HG03558 (cell line): Measurements from ENCODE around the gene SERPINI1.
A peak's percentile ranks its signal among the peaks of the same experiment; 100 is the strongest.
"Not testable (repeated sequence)": the region's sequence is repeated elsewhere in the genome, so short reads cannot be mapped to it uniquely, and the experiment has no call there.

Experiments used
- ATAC-seq: cut with Tn5 transposase; IDR thresholded peaks from one replicate; pipeline ENCODE4 v1.9.1; 2021; ENCODE audit warnings: moderate number of reproducible peaks; ENCODE audit not compliant: unreplicated experiment; ENCODE audit errors: extremely low read depth

Gene SERPINI1

GRCh38 chr3:167780214-167780883, 44.8 kb downstream of the SERPINI1 start:
- ATAC-seq: no peak

- no peak for ATAC-seq
Measured at GRCh38 chr3:167783781-167784180, 48.3 kb downstream of the SERPINI1 start.

DNA sequence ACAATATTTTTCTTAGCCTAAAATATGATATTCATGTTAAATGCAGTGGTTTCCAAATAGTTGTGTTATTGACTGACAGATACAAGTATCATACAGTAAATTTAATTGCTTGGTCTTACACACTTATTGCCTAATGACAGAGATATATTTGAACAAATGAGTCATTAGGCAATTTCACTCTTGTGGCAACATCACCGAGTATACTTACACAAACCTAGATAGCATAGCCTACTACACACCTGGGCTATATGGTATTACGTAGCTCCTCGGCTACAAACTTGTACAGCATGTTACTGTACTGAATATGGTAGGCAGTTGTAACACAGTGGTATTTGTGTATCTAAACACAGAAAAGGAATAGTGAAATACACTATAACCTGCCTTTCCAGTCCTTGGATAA, 50.3 kb downstream of the SERPINI1 start:
- no peak for ATAC-seq

DNA sequence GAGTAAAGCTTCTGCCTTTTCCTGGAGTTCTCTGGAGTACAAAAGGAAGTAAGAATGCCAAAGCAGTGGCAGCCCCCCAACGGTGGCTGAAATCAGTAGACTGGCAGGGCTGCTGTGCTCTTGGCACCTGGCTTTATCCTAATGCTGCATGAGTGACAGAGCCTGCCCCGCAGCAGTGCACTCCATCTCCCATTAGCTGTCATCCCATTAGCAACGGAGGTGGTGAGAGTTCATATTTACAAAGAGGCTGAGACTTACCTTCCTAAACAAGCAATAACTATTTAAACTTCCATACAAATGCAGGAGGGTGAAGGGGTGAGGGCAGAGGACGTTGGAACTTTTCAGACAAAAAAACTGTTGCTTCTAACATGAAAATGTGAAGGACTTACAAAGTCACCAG, 51.9 kb downstream of the SERPINI1 start:
- ATAC-seq: no peak

DNA sequence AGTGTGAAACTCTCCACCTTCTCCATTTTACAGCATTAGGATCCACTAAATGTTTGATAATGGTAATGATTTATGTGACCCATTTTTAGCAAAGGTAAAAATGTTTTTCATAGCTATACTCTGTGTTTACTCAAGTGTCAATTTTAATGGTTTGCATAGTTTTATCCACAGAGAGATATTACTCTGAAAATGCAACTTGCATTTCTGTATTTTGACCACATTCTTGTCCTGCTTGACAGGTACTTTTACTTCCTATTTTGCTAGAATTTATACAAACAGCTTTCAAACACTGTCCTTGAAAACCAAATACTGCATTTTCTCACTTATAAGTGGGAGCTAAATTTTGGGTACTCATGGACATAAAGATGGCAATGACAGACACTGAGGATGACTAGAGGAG, 62.9 kb downstream of the SERPINI1 start:
- ATAC-seq: no peak

DNA sequence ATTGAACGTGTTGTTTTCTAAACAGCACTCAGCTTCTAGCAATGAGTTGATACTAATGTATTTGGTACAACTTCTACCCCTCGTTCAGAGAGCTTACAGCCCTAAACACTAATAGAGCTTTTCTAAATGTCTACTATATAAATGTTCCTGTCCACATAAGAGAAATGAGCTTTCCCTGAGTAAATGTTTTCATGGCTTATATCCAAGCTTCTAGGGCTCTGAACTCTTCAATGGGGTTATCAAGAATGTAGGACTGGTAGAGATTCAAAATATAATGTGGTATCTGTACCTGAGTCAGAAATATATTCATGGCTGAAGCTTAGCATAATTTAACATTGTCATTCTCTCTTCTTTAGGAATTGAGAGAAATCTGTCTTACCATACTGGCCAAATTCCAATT, 73.4 kb downstream of the SERPINI1 start:
- no peak for ATAC-seq

- no peak for ATAC-seq
Measured at GRCh38 chr3:167810236-167810635, 74.7 kb downstream of the SERPINI1 start.

- ATAC-seq: no peak
Measured at GRCh38 chr3:167811031-167811430, 75.5 kb downstream of the SERPINI1 start.

GRCh38 chr3:167813169-167814123, 77.9 kb downstream of the SERPINI1 start:
- no peak for ATAC-seq

GRCh38 chr3:167814441-167814951, 79.0 kb downstream of the SERPINI1 start:
- ATAC-seq: no peak

GRCh38 chr3:167816953-167817352, 81.4 kb downstream of the SERPINI1 start:
- ATAC-seq: no peak

DNA sequence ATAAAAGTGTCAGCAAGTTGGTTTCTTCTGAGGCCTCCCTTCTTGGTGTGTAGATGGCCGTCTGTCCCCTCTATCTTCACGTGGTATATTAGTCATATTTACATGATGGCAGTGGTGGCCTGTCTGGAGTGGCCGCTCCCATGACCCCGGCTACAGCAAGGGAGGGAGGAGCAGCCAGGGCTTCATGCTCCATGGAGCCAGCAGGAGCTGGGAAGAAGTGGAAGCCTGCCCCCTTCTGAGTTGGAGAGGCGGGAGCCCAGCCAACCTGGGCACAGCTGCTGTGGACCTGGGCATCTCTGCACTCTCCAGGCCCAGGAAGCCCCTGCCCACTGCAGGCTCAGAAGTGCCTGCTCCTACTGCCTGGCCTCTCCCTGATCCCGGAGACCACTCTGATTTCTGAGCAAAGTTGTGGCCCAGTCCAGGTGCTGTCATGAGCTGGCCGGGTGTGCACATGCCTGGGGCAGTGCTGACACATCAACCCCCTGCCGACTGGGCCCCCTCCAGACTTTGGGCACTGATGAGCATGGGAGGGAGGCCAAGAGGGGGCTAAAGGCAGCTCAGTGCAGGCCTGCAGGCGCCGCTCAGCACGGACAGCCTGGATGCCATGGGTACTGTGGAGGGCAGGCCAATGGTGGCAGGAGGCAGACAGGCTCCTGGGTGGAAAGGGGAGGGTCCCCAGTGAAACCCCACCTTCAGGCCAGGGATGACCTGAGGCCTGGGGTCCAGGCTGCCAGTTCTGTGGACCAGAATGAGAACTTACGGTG, 84.8 kb downstream of the SERPINI1 start:
- ATAC-seq: no peak

DNA sequence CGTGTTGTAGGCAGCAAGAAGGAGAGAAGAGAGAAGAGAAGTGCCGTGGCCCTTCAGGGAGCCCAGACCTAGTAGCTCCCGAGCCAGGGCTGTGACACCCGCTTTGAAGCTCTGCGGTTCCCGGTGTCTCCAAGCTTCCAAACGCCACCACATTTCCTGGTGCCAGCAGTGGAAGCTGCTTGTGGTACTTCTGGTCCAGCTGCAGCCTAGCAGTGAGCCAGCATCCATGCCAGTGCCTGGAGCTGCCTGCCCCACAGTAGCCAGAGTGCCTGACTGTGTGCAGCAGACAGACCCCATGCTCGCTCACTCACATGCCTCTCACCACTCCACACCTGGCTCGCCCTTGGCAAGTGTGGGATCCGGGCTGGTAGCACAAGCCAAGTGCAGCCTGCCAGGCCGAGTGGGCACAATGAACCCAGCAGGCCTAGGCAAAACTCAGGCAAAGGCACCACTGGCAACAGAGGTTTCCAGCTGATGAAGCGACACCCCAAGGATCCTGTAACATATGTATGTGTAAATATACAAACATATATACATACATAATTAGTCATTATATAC, 85.8 kb downstream of the SERPINI1 start:
- no peak for ATAC-seq

GRCh38 chr3:167823738-167824137, 88.2 kb downstream of the SERPINI1 start:
- ATAC-seq: no peak

DNA sequence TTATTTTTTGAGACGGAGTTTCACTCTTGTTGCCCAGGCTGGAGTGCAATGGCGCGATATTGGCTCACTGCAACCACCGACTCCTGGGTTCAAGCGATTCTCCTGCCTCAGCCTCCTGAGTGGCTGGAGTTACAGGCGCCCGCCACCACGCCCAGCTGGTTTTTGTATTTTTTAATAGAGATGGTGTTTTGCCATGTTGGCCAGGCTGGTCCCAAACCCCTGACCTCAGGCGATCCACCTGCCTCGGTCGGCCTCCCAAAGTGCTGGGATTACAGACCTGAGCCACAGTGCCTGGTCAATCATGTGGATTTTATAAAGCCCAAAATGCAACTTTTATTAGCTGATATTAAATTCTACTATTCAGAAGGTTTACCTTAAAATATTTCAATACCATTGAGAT, 92.1 kb downstream of the SERPINI1 start:
- ATAC-seq: not testable (repeated sequence)

GRCh38 chr3:167829071-167829470, 93.5 kb downstream of the SERPINI1 start:
- ATAC-seq: no peak

DNA sequence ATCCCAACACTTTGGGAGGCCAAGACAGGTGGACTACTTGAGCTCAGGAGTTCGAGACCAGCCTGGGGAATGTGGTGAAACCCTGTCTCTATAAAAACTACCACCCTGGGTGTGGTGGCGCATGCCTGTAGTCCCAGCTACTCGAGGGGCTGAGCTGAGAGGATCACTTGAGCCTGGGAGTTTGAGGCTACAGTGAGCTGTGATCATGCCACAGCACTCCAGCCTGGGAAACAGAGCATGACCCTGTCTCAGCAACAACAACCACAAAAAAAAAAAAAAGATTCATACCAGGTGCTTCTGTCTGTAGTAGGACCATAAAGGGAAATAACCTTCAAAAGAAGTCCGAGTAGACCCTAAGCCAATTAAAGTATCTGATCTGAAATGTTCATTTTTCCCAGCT, 94.5 kb downstream of the SERPINI1 start:
- peak; percentile 47 for ATAC-seq

GRCh38 chr3:167835359-167835758, 99.8 kb downstream of the SERPINI1 start:
- ATAC-seq: no peak

DNA sequence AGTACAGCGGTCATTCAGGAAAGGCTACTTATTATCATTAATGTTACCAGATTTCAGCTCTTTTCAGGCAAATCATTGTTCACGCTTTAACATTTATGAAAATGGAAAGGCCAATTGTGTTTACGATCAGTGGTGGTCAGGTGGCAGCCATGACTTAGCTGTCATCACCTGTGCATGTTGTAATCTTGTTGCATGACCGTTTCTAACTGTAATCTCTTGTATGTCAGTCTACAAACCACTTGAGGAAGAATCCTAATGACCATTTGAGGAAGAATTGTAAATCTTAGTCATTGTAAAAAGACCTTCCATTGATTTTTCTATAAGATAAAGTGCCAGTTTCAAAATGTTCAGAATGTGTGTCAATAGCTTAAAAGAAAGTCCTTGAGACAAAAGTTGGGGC, 100.4 kb downstream of the SERPINI1 start:
- ATAC-seq: no peak

DNA sequence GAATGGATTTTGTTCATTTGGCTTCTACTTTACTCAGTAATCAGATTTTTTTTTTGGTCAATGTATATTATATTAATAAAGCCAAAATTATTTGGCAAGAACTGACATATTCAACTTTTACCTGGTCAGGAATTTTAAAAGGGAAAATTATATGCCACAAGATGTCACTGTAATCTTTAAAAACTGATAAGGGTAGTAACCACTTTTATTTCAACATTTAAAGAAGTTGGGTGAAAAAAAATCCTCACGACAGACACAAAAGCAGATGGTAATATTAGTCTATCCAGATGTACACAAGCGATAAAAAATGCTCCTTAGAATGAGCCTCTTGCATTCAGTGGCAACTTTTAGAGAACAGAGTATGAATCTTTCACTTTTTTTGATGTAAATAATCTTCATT, 101.9 kb downstream of the SERPINI1 start:
- no peak for ATAC-seq
